ENCODE results near the gene TACC2.

TACC2 gene

DNA sequence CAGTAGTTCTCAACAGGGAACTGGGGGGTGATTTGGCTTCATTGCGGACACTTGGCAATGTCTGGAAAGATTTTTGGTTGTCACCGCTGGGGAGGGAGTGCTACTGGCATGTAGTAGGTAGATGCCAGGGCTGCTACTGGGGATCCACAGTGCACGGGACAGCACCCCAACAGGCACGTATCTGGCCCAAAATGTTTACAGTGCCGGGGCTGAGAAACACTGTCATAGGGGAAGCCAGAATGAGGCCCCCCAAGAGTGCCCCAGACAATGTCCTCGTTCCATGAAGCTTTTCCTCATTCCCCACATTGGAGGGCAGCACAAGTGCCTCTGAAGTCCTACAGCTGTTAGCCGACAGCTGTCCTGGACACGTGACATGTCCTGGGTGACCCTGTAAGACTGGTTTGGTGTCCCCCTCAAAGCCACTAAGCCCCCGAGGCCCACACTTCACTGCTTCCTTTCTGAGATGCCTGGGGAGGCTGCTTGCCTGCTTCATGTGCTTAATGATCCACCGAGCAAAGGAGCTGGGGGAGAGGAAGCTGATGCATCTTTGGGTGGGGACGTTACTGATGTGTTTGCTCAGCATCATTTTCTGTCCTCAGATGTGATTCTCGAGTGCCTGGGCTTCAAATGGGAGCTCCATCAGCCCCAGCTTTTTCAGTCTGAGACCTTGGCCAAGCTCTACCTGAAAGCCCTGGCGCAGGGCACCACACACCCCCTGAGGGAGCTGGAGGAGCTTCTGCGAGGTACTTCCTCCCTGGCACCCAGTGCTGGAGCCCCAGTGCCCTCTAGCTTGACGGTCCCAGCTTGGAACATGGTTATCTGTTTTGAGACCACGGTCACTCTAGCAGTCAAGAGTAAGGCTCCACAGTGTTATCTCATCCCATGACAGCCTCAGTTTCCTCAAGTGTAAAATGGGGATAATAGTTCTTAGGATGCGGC, 296.8 kb downstream of the TACC2 start:
- no peak for DNase-seq

- no peak for DNase-seq
Observed at GRCh38 chr10:122286867-122287266, 297.9 kb downstream of the TACC2 start.

DNA sequence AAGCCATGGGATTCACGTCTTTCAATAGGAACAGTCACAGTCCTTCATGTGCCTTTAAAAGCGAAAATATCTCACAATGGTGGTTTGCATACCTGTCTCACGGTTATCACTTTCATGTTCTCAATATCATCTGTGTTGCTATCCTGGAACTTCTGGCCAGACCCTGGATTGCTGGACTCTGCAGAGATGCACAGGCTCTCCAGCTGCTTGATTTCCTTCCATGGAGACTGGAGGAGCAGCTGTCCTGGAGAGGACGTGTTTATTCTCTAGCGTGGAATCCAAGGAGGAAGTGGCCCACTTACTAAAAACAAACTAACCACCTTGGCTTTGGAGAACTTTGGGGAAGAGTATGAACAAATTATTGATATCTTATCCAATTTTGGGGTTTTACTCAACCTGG, 298.6 kb downstream of the TACC2 start:
- no peak for DNase-seq

GRCh38 chr10:122288262-122288661, 299.3 kb downstream of the TACC2 start:
- DNase-seq = no peak

GRCh38 chr10:122288917-122289316, 300.0 kb downstream of the TACC2 start:
- no peak for DNase-seq

- no peak for DNase-seq
Observed at GRCh38 chr10:122290334-122290733, 301.4 kb downstream of the TACC2 start.

DNA sequence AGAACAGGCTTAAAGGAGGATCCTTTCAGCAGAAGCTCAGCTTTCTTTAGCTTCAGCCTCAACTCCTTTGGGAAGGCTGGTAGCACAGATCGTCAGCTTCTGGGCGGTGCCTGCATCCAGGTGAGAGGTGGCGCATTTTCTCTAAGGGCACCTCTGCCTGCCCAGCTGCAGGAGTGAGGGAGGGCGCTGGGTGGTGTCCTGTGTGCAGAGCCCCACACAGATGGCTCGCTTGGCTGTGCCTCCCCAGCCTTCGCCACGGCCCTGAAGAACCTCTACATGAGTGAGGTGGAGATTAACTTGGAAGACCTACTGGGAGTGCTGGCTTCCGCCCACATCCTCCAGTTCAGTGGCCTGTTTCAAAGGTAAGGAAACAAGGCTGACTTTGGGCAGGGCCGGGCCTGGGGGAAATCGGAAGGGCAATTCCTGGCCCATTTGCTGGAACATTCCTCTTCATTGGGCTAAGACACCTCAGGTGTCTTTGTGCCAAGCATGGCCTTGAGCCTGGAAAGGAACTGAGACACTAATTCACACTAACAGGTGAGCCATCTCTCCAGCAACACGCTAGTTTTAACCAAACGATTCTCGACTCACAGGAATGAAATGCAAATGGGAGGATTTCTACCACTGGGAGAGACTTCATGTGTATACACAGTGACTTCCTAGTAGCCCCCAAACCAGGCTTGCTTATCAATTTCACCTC, 302.0 kb downstream of the TACC2 start:
- DNase-seq = no peak

GRCh38 chr10:122291739-122292138, 302.8 kb downstream of the TACC2 start:
- no peak for DNase-seq

DNA sequence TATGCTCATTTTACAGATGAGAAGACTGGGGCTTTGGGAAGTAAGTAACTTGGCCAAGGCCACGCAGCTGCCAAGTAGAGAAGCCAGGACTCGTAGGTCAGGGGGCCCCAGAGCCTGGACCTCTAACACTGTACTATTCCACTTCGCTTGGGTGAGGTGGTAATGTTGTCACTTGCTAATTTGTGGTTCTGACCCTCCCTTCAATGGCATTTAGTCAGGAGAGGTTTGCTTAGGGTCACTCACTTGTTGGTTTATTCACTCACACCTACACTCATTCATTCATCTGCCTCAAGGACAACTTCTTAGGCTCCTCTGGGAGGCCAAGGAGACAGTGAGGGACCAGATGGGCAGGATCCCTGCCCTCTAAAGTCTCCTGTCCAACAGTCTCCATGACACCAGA, 303.4 kb downstream of the TACC2 start:
- no peak for DNase-seq

DNA sequence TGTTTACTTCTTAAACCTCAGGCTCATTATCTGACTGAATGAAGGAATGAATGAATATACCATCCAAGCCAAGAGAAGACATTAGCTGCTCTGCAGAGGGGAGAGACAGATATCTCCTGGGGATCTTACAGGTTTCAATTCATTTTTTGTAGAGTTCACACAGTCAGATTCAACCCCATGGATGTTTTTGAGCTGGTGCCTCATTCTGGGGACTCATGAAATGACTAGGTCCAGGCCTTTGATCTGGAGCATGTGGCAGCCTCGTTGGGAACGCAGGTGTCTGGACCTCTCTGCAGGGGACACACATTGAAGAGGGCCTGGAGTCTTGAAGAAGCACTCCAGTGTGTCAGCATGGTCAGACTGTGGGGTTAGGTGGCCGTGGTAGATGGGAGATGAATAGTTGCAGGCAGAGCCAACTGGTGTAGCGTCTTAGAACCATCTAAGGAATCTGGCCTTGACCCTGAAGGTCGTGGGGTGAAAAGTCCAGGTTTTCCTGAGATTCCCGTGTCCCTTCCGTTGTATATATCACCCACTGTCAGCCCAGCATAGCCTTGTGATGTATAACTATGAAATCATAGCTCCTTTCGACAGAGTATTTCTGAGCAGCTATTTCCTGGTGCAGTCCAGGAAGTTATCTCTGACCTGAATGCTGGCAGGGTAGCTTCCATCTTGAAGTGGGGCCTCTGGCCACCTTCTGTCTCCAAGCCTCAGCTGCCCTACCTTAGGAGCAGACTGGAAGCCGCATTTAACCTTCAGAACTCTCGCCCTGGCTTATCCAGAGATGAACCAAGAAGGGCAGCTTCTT, 304.4 kb downstream of the TACC2 start:
- DNase-seq = no peak

- DNase-seq = no peak
Observed at GRCh38 chr10:122293961-122294380, 305.0 kb downstream of the TACC2 start.

DNA sequence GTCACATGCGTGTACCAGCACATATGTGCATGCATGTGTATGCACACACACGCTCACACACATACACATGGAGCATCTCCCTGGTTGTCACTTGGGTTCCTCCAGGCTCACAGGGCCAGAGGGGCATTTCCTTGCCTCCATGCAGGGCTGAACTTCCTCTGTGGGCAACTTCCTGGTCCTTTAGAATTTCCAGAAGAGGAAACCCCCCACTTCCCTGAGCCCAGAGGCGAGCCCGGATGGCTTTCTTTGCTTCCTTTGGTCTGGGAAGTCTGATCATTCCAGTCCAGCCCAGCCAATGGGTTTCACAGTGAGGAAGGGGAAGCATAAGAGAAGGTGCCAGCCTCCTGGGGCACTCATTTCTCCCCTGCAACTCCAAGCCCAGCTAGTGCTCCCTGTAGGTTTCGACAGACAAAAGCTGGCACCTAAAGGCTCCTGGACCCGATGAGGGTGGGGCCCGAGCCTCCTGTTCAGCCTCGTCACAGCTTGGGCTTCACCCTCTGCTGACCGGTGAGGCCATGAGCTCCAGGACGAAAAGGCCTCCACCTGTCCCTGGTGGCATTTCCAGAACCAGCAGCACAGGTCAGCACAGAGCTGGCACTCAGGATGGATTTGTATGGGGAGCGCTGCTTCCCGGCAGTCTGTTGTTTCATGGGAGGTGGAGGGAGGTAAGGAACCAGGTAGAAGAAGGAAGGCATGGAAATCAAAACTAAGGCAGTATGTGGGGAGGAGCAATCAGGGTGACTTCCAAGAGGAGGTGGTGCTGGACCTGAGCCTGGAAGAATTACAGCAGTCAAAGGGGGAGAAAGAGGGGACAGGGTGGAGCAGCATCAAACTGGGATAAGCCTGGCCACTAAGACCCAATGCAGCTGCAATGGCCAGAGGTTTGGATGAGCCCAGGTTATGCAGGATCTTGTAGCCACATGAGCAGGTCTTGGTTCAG, 305.8 kb downstream of the TACC2 start:
- DNase-seq = no peak

GRCh38 chr10:122295451-122295809, 306.5 kb downstream of the TACC2 start:
- no peak for DNase-seq

DNA sequence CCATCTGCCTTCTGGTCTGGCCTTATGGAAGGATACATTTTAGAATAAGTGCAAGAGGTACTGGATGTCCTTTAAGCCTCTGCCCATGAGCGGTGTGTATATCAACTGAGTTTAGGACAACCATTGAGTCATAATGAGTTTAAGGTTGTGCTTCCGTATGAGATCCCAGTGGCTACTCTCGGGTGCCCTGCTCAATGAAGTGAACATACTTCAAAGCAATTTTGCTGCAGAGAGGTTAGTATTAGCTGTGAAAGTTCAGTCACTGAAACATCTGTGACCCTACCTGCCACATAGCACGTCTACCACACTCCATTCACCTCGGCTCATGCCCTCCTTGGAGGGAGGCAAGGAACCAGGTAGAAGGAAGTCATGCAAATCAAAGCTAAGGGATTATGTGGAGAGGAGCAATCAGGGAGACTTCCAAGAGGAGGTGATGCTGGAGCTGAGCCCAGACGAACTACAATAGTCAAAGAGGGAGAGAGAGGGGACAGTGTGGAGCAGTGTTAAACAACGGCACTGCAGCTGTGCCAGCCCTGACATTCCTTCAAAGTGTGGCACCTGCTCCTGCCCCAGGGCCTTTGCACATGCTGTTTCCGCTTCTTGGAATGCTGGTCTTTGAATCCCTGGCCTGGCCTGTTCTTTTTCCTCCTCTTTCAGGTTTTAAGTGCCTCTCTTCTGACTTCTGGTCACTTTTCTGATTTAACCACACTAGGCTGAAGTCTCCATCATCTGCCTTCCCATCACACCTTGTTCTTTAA, 307.6 kb downstream of the TACC2 start:
- no peak for DNase-seq

GRCh38 chr10:122297583-122297982, 308.6 kb downstream of the TACC2 start:
- DNase-seq = no peak

DNA sequence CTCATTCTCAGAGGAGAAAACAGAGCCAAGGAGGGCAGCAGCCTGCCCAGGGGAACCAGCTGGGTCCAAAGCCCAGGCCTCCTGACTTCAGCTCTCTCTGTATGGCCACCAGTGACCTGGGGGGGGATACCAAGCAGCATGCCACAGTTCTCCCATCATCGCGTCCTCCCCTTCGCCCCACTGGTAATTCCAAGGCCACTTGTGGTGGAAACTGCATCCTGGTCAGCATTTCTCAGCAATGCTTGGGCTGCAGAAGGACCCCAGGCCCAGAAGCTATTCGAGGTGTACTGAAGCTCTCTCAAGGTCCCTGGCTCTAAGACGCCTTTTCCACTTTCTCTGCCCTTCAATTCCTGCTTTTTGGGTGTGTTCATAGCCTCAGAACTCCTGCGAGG, 309.2 kb downstream of the TACC2 start:
- no peak for DNase-seq

DNA sequence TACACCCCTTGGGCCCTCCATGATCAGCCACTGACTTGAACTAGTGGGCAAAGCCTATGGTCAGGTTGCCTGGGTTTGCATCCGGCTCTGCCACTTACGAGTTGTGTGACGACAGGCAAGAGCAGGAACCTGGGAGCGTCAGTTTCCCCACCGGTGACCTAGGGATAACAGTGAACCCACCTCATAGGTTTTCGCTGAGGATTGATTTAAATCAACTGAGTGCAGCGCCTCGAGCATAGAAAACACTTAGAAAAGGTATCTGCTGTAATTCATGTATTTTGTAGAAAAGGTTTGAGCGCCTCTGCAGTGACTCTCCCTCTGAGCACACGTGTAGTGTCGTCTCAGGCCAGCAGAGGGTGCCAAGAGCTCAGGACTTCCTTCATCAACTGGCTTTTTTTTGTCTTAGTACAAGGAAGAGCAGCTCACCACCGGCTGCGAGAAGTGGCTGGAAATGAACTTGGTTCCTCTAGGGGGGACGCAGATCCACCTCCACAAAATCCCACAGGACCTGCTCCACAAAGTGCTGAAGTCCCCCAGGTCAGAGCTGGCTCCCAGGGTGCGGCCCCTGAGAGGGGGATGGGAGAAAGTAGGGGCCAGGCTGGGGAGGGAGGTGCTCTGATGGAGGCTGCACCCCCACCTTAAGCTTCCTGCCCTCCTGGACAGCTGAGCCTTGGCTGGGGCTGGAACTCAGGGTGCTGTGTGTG, 309.8 kb downstream of the TACC2 start:
- peak; percentile 64 for DNase-seq

DNA sequence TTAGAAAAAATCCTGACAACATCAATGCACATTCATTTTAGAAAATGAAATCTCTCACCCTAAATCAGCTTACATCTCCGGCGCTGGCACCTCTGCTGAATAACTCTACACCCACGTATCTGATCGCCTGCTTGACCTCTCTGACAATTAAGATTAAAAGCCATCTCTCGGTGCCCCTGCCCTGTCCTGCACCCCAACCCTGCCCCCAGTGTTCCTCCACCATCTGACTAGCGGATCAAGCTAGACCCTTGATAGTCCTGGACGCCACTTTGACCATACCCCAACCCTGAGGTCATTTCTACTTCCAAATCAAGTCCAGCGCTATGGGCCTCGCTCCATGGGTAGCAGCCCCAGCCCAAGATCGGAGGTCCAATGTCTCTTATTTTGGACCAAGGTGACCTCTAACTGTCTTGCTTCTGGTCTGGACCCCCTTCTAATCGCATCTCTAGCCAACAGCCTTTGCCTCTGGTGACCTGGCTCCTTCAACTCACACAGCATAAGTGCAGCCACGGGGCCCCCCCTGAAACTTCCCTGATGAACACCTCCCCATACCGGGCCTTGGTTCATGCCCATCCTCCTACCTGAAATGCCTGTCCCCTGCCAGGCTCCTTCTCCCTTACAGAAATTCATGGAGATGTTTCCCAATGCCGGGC, 310.6 kb downstream of the TACC2 start:
- DNase-seq = no peak

GRCh38 chr10:122301055-122301810, 312.3 kb downstream of the TACC2 start:
- DNase-seq = no peak

DNA sequence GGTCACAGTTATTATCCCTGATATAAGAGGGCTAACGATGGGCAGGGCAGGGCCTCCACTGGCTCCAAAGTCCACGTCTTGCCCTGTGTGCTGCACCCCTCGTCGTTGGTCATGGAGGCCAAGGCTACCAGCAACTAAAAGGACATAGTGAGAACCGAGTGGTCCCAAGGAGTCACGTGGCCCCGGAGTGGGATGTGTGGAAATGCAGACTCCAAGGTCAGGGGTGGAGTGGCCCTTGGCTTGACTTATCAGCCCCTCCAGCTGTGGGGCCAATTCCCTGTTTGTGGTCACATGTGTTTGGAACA, 312.8 kb downstream of the TACC2 start:
- DNase-seq = no peak

Data from activated CD8-positive, alpha-beta memory T cell treated with anti-CD3 and anti-CD28 coated beads, Interleukin-2, amount 50 U/mL, for 4 hours (primary cell).